K562 (cell line): ENCODE results near the gene PIK3CB. TPM values are rescaled to one million over a fixed set of nuclear protein-coding genes. Genes with fewer than 3 reads are reported as not detected.

Experiments
- CBFA2T3 ChIP-seq: fragments of 450-650 bp; IDR thresholded peaks from 2 replicates; pipeline ENCODE4 v1.6.1; 2017
- XRCC4 ChIP-seq: IDR thresholded peaks from one replicate; pipeline ENCODE4 v1.6.1; 2011; ENCODE audit not compliant: insufficient read depth, insufficient read length; ENCODE audit errors: extremely low read depth
- ZBTB12 ChIP-seq: fragments of 250-450 bp; sonication (Bioruptor Pico); IDR thresholded peaks from 2 replicates; pipeline ENCODE4 v1.4.0; 2020
- ZNF311 ChIP-seq: fragments of 250-450 bp; sonication (Bioruptor Pico); IDR thresholded peaks from 2 replicates; pipeline ENCODE4 v1.4.0; 2020; ENCODE audit warnings: mild to moderate bottlenecking, moderate library complexity
- ZNF318 ChIP-seq, 2 experiments: fragments of 450-650 bp; IDR thresholded peaks; 2 replicates each; pipeline ENCODE4 v1.6.1; 2016; ENCODE audit warnings: mild to moderate bottlenecking in 2 of 2, borderline replicate concordance in 1 of 2, low read depth in 1 of 2, moderate library complexity in 1 of 2
- ZNF583 ChIP-seq: fragments of 250-450 bp; sonication (Bioruptor Pico); IDR thresholded peaks from 2 replicates; pipeline ENCODE4 v1.4.0; 2020
- polyA plus RNA-seq, 8 experiments: library from polyadenylated mRNA; depleted of rRNA in 4 of 8; stranded (reverse) in 5 of 8; unstranded in 3 of 8; fragments of >200 nt; fragmentation: Nextera tagmentation in 2 of 8; fragmentation: Illumina TruSeq in 1 of 8; extraction: Ambion mirVana in 2 of 8; extraction: Trizol in 1 of 8; gene quantifications; 2 replicates each; pipeline versions ENCODE4 v1.2.1 to v1.2.3, GENCODE V29; 2011 to 2014; ENCODE audit warnings: inconsistent platforms in 1 of 8, missing spikeins in 1 of 8
- total RNA-seq, 7 experiments: library from RNA; depleted of rRNA in 6 of 7; stranded (reverse); fragments of >200 nt in 6 of 7; fragmentation: Illumina TruSeq in 2 of 7; extraction: Trizol in 2 of 7; gene quantifications; 2 replicates each; pipeline versions ENCODE4 v1.2.1 to v1.2.3, GENCODE V29; 2011 to 2021; ENCODE audit warnings: low replicate concordance in 1 of 7

PIK3CB gene
- total and polyA plus RNA-seq, 9 of the 15 experiments (the other 6 are each of a cell fraction or from before 2014, with no cell fraction given): 15.3 to 62.6 (median 28.3) TPM

GRCh38 chr3:138877226-138877625 lies 42.5 kb upstream of the PIK3CB start (continued):
- TF ChIP-seq ZNF318 (IDR thresholded peaks at IDR 0.05; ENCODE audit: borderline replicate concordance in 1 of 2, low read depth in 1 of 2) (no peak), ZBTB12 (CRISPR knock-in tag) (peak; percentile 5; the same call in 1 of the 2 replicates), ZNF583 (0 out of 2 replicates have a peak, but pooled peaks have one; percentile 24), ZNF311 (CRISPR knock-in tag) (0 out of 2 replicates have a peak, but pooled peaks have one; percentile 25), CBFA2T3 (peak; percentile 35), XRCC4 (no peak)
- TF ChIP-seq, all 486 proteins: peak for 11
